Common myeloid progenitor, CD34-positive (primary cell): ENCODE measurements around the gene DRC3.

Experiments used
- CTCF ChIA-PET: fragments of 350-600 bp; sonication (Branson Sonifier 250); formaldehyde crosslinking; loops from one replicate; lab custom pipeline; 2021; ENCODE audit warnings: antibody characterized with exemption; lab: Charles Lee
- POLR2A ChIA-PET: fragments of 350-600 bp; sonication (Branson Sonifier 250); formaldehyde crosslinking; loops from one replicate; lab custom pipeline; 2021; ENCODE audit warnings: antibody characterized with exemption; lab: Charles Lee
- DNase-seq, 3 donors: peaks; one replicate each; pipeline versions ENCODE4 v3.0.0 to v3.0.0-alpha.2; 2013
- H3K27ac ChIP-seq, 2 experiments: 1 replicate in 1 of 2; 2 replicates in 1 of 2; pipeline ENCODE4 v1.7.0; 2013; ENCODE audit warnings: inconsistent platforms in 2 of 2, low read length in 2 of 2, mild to moderate bottlenecking in 2 of 2, low read depth in 1 of 2, moderate library complexity in 1 of 2; ENCODE audit not compliant: severe bottlenecking in 2 of 2, insufficient read depth in 1 of 2, poor library complexity in 1 of 2
- H3K27me3 ChIP-seq, 5 experiments: replicated peaks in 2 of 5; 1 replicate in 3 of 5; 2 replicates in 2 of 5; pipeline versions ENCODE4 v1.6.1 to v1.7.0; 2013; ENCODE audit warnings: low read length in 4 of 5, mild to moderate bottlenecking in 2 of 5, moderate library complexity in 2 of 5, inconsistent platforms in 1 of 5; ENCODE audit not compliant: insufficient read depth in 5 of 5, control insufficient read depth in 4 of 5
- H3K36me3 ChIP-seq, 4 experiments: 1 replicate in 2 of 4; 2 replicates in 2 of 4; pipeline versions ENCODE4 v1.6.1 to v1.7.0; 2013; ENCODE audit warnings: low read length in 3 of 4, control low read depth in 1 of 4, mild to moderate bottlenecking in 1 of 4; ENCODE audit not compliant: control insufficient read depth in 4 of 4, insufficient read depth in 4 of 4
- H3K4me1 ChIP-seq, 4 experiments: 1 replicate in 3 of 4; 2 replicates in 1 of 4; pipeline versions ENCODE4 v1.6.1 to v1.7.1; 2013; ENCODE audit warnings: low read length in 3 of 4, mild to moderate bottlenecking in 3 of 4, control low read depth in 1 of 4, inconsistent platforms in 1 of 4, moderate library complexity in 1 of 4; ENCODE audit not compliant: control insufficient read depth in 4 of 4, insufficient read depth in 4 of 4; ENCODE audit errors: control extremely low read depth in 1 of 4
- H3K4me3 ChIP-seq, 7 experiments: 1 replicate in 4 of 7; 2 replicates in 3 of 7; pipeline versions ENCODE4 v1.5.1 to v1.7.0; 2013; ENCODE audit warnings: mild to moderate bottlenecking in 7 of 7, low read length in 6 of 7, moderate library complexity in 6 of 7, inconsistent platforms in 2 of 7, low read depth in 2 of 7, control low read depth in 1 of 7; ENCODE audit not compliant: insufficient read depth in 4 of 7, control insufficient read depth in 1 of 7; ENCODE audit errors: extremely low read depth in 1 of 7
- H3K9me3 ChIP-seq, 5 experiments: 1 replicate in 4 of 5; 2 replicates in 1 of 5; pipeline versions ENCODE4 v1.6.1 to v1.7.1; 2013; ENCODE audit warnings: low read length in 4 of 5, mild to moderate bottlenecking in 2 of 5, inconsistent platforms in 1 of 5, low read depth in 1 of 5, moderate library complexity in 1 of 5; ENCODE audit not compliant: control insufficient read depth in 4 of 5, insufficient read depth in 2 of 5; ENCODE audit errors: control extremely low read depth in 1 of 5
- WGBS: methylation state at CpG from one replicate; pipeline ENCODE4 v1.1.5; 2013; ENCODE audit not compliant: insufficient coverage; 5-methylcytosine and 5-hydroxymethylcytosine counted together

The DRC3 gene

GRCh38 chr17:17972952-17973254, 241 bp downstream of the DRC3 start:
- ChIA-PET POLR2A (no interaction called here), CTCF (interaction anchor here (1.8 kb wide), 1 partner anchor 11 kb away, joined by 4 read pairs; no protein-coding TSS in a partner anchor)
- Histone ChIP-seq H3K36me3 (no peaks in the 10 kb centered on the region), H3K27me3 (no peaks in the 10 kb centered on the region), H3K4me1 (peaks cover 10 to 21% (median 17%) of the 10 kb centered on the region in 4 experiments), H3K9me3 (no peaks in the 10 kb centered on the region), H3K4me3 (peak overlapping the region; percentile 47 to 92 (median 76)), H3K27ac (peak overlapping the region; percentile 74 to 87)
- 0% methylated on average over 7 of the region's 13 CpGs for WGBS
- no peak for DNase-seq

GRCh38 chr17:17975436-17975835, 2.8 kb downstream of the DRC3 start:
- Histone ChIP-seq H3K4me1 (peaks cover 10 to 30% (median 26%) of the 10 kb centered on the region in 4 experiments), H3K36me3 (no peaks in the 10 kb centered on the region), H3K9me3 (no peaks in the 10 kb centered on the region), H3K27ac (no peak overlapping the region), H3K4me3 (no peak overlapping the region), H3K27me3 (no peaks in the 10 kb centered on the region)
- WGBS, result 72% methylated on average over 4 of the region's 8 CpGs
- ChIA-PET CTCF (no interaction called here), POLR2A (no interaction called here)
- peak in 2 of 3 donors; percentile 25 to 32 for DNase-seq

- Histone ChIP-seq H3K27me3 (no peaks in the 10 kb centered on the region), H3K4me1 (peaks cover 4 to 17% (median 15%) of the 10 kb centered on the region in 4 experiments), H3K4me3 (no peak overlapping the region), H3K27ac (no peak overlapping the region), H3K9me3 (no peaks in the 10 kb centered on the region), H3K36me3 (no peaks in the 10 kb centered on the region)
- CTCF ChIA-PET, result no interaction called here
- WGBS, result 99% methylated on average over 7 of the region's 10 CpGs
- POLR2A ChIA-PET, result no interaction called here
- no peak for DNase-seq
These were observed 4.4 kb downstream of the DRC3 start for GRCh38 chr17:17976931-17977570.

- Histone ChIP-seq H3K36me3 (no peaks in the 10 kb centered on the region), H3K9me3 (no peaks in the 10 kb centered on the region), H3K27ac (no peak overlapping the region), H3K27me3 (no peaks in the 10 kb centered on the region), H3K4me3 (no peak overlapping the region), H3K4me1 (peaks cover 0 to 10% (median 9%) of the 10 kb centered on the region in 4 experiments)
- ChIA-PET POLR2A (no interaction called here), CTCF (interaction anchor here (1.0 kb wide), 1 partner anchor 13 kb away, joined by 3 read pairs; no protein-coding TSS in a partner anchor)
- WGBS, result 86% methylated on average over 14 of the region's 14 CpGs
- peak in 2 of 3 donors; percentile 56 to 60 for DNase-seq
These were observed 6.1 kb downstream of the DRC3 start for GRCh38 chr17:17978481-17979424.

- Histone ChIP-seq H3K27ac (no peak overlapping the region), H3K4me1 (peaks cover 0 to 10% (median 9%) of the 10 kb centered on the region in 4 experiments), H3K4me3 (no peak overlapping the region), H3K36me3 (no peaks in the 10 kb centered on the region), H3K9me3 (no peaks in the 10 kb centered on the region), H3K27me3 (no peaks in the 10 kb centered on the region)
- no peak for DNase-seq
- WGBS, result 100% methylated on average over 2 of the region's 3 CpGs
- CTCF ChIA-PET, result no interaction called here
- POLR2A ChIA-PET, result no interaction called here
These were observed 7.1 kb downstream of the DRC3 start for GRCh38 chr17:17979778-17980177.

GRCh38 chr17:17981330-17981729, 8.7 kb downstream of the DRC3 start:
- Histone ChIP-seq H3K4me3 (no peak overlapping the region), H3K9me3 (no peaks in the 10 kb centered on the region), H3K27me3 (no peaks in the 10 kb centered on the region), H3K27ac (no peak overlapping the region), H3K4me1 (peaks cover 0 to 10% (median 9%) of the 10 kb centered on the region in 4 experiments), H3K36me3 (no peaks in the 10 kb centered on the region)
- POLR2A ChIA-PET, result no interaction called here
- 97% methylated on average over 5 of the region's 9 CpGs for WGBS
- CTCF ChIA-PET, result interaction anchor here (0.7 to 1.3 kb wide), 2 partner anchors 11 to 41 kb away, joined by 3 to 4 read pairs; no protein-coding TSS in a partner anchor
- DNase-seq, result no peak

- 94% methylated on average over 4 of the region's 9 CpGs for WGBS
- Histone ChIP-seq H3K4me3 (no peak overlapping the region), H3K27me3 (no peaks in the 10 kb centered on the region), H3K9me3 (no peaks in the 10 kb centered on the region), H3K36me3 (no peaks in the 10 kb centered on the region), H3K27ac (no peak overlapping the region), H3K4me1 (peaks cover 0 to 10% (median 9%) of the 10 kb centered on the region in 4 experiments)
- CTCF ChIA-PET, result interaction anchor here (1.6 to 1.9 kb wide), 2 partner anchors 11 to 17 kb away, joined by 4 read pairs; no protein-coding TSS in a partner anchor
- POLR2A ChIA-PET, result no interaction called here
- DNase-seq, result no peak
These were observed 10.1 kb downstream of the DRC3 start for GRCh38 chr17:17982801-17983200.
